Measurements from ENCODE around the gene SMIM36. TPM values are rescaled to one million over a fixed set of nuclear protein-coding genes. Genes with fewer than 3 reads are reported as not detected.

SMIM36 gene
- total and polyA plus RNA-seq, 2 experiments from 2014 or later = not detected

GRCh38 chr17:55451758-55452138 lies 59.5 kb downstream of the SMIM36 start:
- H3F3A ChIP-seq (replicated peaks; ENCODE audit: low read depth) = no peaks in the 10 kb centered on the region
- H3K4me1 Mint-ChIP-seq = peaks cover 30% of the 10 kb centered on the region
- no peaks in the 10 kb centered on the region for H3K27me3 ChIP-seq (ENCODE audit: insufficient read depth)
- H3K27me3 Mint-ChIP-seq (ENCODE audit: insufficient read depth, low read depth, poor library complexity) = peaks cover 2% of the 10 kb centered on the region
- peaks cover 22% of the 10 kb centered on the region; the same call in 1 of the 2 replicates for H3K4me1 ChIP-seq (ENCODE audit: insufficient read depth)
- no peak overlapping the region for H3K27ac ChIP-seq (ENCODE audit: low read depth)
- H3K4me3 ChIP-seq = no peak overlapping the region
- H4K20me1 ChIP-seq (replicated peaks; ENCODE audit: insufficient read depth) = no peaks in the 10 kb centered on the region
- ATAC-seq (no peak), DNase-seq (ENCODE audit: low spot score) (no peak)
- no peak overlapping the region for H3K4me3 Mint-ChIP-seq
- no peak overlapping the region for H2AFZ ChIP-seq
- TF ChIP-seq ZNF462 (CRISPR knock-in tag; IDR thresholded peaks at IDR 0.05) = no peak
- no peak for TF ChIP-seq EZH2 (IDR thresholded peaks at IDR 0.05; ENCODE audit: low read depth, unreplicated experiment)
- no peak overlapping the region for H3K27ac Mint-ChIP-seq
- no peaks in the 10 kb centered on the region for H3K9me2 ChIP-seq (ENCODE audit: insufficient read depth)
- no peak overlapping the region for H3K4me2 ChIP-seq
- no peaks in the 10 kb centered on the region for H3K36me3 Mint-ChIP-seq (ENCODE audit: low read depth)
- H3K36me3 ChIP-seq (ENCODE audit: insufficient read depth) = no peaks in the 10 kb centered on the region
- no peaks in the 10 kb centered on the region for H3K9me3 Mint-ChIP-seq
- H3K79me2 ChIP-seq (replicated peaks; ENCODE audit: insufficient read depth) = no peaks in the 10 kb centered on the region

GRCh38 chr17:55451203-55451641 lies 60.0 kb downstream of the SMIM36 start:
- no peak overlapping the region for H3K27ac ChIP-seq (ENCODE audit: low read depth)
- no peaks in the 10 kb centered on the region for H3K79me2 ChIP-seq (replicated peaks; ENCODE audit: insufficient read depth)
- H3F3A ChIP-seq (replicated peaks; ENCODE audit: low read depth) = no peaks in the 10 kb centered on the region
- no peak overlapping the region for H3K27ac Mint-ChIP-seq
- no peaks in the 10 kb centered on the region for H3K27me3 ChIP-seq (ENCODE audit: insufficient read depth)
- ATAC-seq (no peak), DNase-seq (ENCODE audit: low spot score) (no peak)
- peaks cover 28% of the 10 kb centered on the region for H3K4me1 Mint-ChIP-seq
- peaks cover 2% of the 10 kb centered on the region for H3K27me3 Mint-ChIP-seq (ENCODE audit: insufficient read depth, low read depth, poor library complexity)
- H3K4me2 ChIP-seq = no peak overlapping the region
- H3K9me3 Mint-ChIP-seq = no peaks in the 10 kb centered on the region
- H3K4me1 ChIP-seq (ENCODE audit: insufficient read depth) = peaks cover 18% of the 10 kb centered on the region; the same call in 1 of the 2 replicates
- H2AFZ ChIP-seq = no peak overlapping the region
- TF ChIP-seq STAT1 (IDR thresholded peaks at IDR 0.05; ENCODE audit: unreplicated experiment) (no peak), REST (IDR thresholded peaks at IDR 0.05; ENCODE audit: unreplicated experiment) (no peak), EZH2 (IDR thresholded peaks at IDR 0.05; ENCODE audit: low read depth, unreplicated experiment) (no peak), EZH2phosphoT487 (IDR thresholded peaks at IDR 0.05; ENCODE audit: unreplicated experiment) (no peak), POLR2AphosphoS5 (IDR thresholded peaks at IDR 0.05; ENCODE audit: low read depth) (no peak)
- TF ChIP-seq, protein P1, sequence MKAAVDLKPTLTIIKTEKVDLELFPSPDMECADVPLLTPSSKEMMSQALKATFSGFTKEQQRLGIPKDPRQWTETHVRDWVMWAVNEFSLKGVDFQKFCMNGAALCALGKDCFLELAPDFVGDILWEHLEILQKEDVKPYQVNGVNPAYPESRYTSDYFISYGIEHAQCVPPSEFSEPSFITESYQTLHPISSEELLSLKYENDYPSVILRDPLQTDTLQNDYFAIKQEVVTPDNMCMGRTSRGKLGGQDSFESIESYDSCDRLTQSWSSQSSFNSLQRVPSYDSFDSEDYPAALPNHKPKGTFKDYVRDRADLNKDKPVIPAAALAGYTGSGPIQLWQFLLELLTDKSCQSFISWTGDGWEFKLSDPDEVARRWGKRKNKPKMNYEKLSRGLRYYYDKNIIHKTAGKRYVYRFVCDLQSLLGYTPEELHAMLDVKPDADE (IDR thresholded peaks at IDR 0.05) = no peak
- no peaks in the 10 kb centered on the region for H3K9me2 ChIP-seq (ENCODE audit: insufficient read depth)
- no peaks in the 10 kb centered on the region for H4K20me1 ChIP-seq (replicated peaks; ENCODE audit: insufficient read depth)
- H3K36me3 ChIP-seq (ENCODE audit: insufficient read depth) = no peaks in the 10 kb centered on the region
- H3K4me3 ChIP-seq = no peak overlapping the region
- H3K4me3 Mint-ChIP-seq = no peak overlapping the region
- H3K36me3 Mint-ChIP-seq (ENCODE audit: low read depth) = no peaks in the 10 kb centered on the region
